Epidermal melanocyte (primary cell): Measurements from ENCODE around the gene C2.
"Not testable (repeated sequence)": the region's sequence is repeated elsewhere in the genome, so short reads cannot be mapped to it uniquely, and the experiment has no call there.

Source experiments
- DNase-seq: peaks from one replicate; pipeline ENCODE4 v3.0.0; 2011; ENCODE audit warnings: low spot score; ENCODE audit not compliant: insufficient read length

Gene C2

GRCh38 chr6:31976065-31976464 lies 48.5 kb downstream of the C2 start:
- not testable (repeated sequence) for DNase-seq

GRCh38 chr6:31977816-31978431 lies 50.4 kb downstream of the C2 start:
- DNase-seq = no peak

- DNase-seq = no peak
These were observed 51.3 kb downstream of the C2 start for GRCh38 chr6:31978831-31979230.

GRCh38 chr6:31979238-31979898 lies 51.9 kb downstream of the C2 start:
- DNase-seq = no peak

- DNase-seq = not testable (repeated sequence)
These were observed 52.8 kb downstream of the C2 start for GRCh38 chr6:31980195-31980876.

- DNase-seq = not testable (repeated sequence)
These were observed 53.5 kb downstream of the C2 start for GRCh38 chr6:31980998-31981397.

GRCh38 chr6:31981744-31982143 lies 54.2 kb downstream of the C2 start, which contains the start of gene C4A:
Gene C4A, plus strand, starts transcription at chr6:31982057. Its CDS starts 51 bp downstream, at chr6:31982108.
- not testable (repeated sequence) for DNase-seq

- not testable (repeated sequence) for DNase-seq
These were observed 61.8 kb downstream of the C2 start for GRCh38 chr6:31989363-31989762.

GRCh38 chr6:31994421-31994820 lies 66.9 kb downstream of the C2 start:
- not testable (repeated sequence) for DNase-seq
